ENCODE measurements around the gene TENM4.

Gene TENM4

GRCh38 chr11:79432138-79432537 is 8.7 kb downstream of the TENM4 start:
- no peak for TF ChIP-seq CTCF (IDR thresholded peaks at IDR 0.05)
- DNase-seq = no peak

GRCh38 chr11:79431535-79431934 is 9.3 kb downstream of the TENM4 start:
- Mint-ChIP-seq H3K27me3 (ENCODE audit: low read depth, poor library complexity) (peaks cover 31% of the 10 kb centered on the region), H3K9me3 (no peaks in the 10 kb centered on the region), H3K4me3 (no peak overlapping the region), H3K36me3 (ENCODE audit: low read depth) (peaks cover 8% of the 10 kb centered on the region), H3K4me1 (peaks cover 40% of the 10 kb centered on the region), H3K27ac (no peak overlapping the region)
- TF ChIP-seq CTCF (IDR thresholded peaks at IDR 0.05) = no peak
- no peak for DNase-seq

More at GRCh38 chr11:79432138-79432537, 8.7 kb downstream of the TENM4 start:
- Mint-ChIP-seq H3K4me3 (no peak overlapping the region), H3K9me3 (no peaks in the 10 kb centered on the region), H3K27me3 (ENCODE audit: low read depth, poor library complexity) (peaks cover 36% of the 10 kb centered on the region), H3K4me1 (peaks cover 46% of the 10 kb centered on the region), H3K27ac (no peak overlapping the region), H3K36me3 (ENCODE audit: low read depth) (peaks cover 4% of the 10 kb centered on the region)

GRCh38 chr11:79430280-79430679 is 10.6 kb downstream of the TENM4 start:
- no peak for TF ChIP-seq CTCF (IDR thresholded peaks at IDR 0.05)
- Mint-ChIP-seq H3K4me1 (peaks cover 28% of the 10 kb centered on the region), H3K36me3 (ENCODE audit: low read depth) (peaks cover 19% of the 10 kb centered on the region), H3K27me3 (ENCODE audit: low read depth, poor library complexity) (peaks cover 21% of the 10 kb centered on the region), H3K27ac (no peak overlapping the region), H3K4me3 (no peak overlapping the region), H3K9me3 (no peaks in the 10 kb centered on the region)
- no peak for DNase-seq

GRCh38 chr11:79428406-79428805 is 12.4 kb downstream of the TENM4 start:
- no peak for DNase-seq
- no peak overlapping the region for H3K4me3 Mint-ChIP-seq
- peaks cover 16% of the 10 kb centered on the region for H3K4me1 Mint-ChIP-seq
- TF ChIP-seq CTCF (IDR thresholded peaks at IDR 0.05) = no peak
- H3K36me3 Mint-ChIP-seq (ENCODE audit: low read depth) = peaks cover 22% of the 10 kb centered on the region
- H3K27me3 Mint-ChIP-seq (ENCODE audit: low read depth, poor library complexity) = peaks cover 11% of the 10 kb centered on the region
- H3K9me3 Mint-ChIP-seq = no peaks in the 10 kb centered on the region
- peak overlapping the region; percentile 13 for H3K27ac Mint-ChIP-seq

- no peak overlapping the region for H3K27ac Mint-ChIP-seq
- peaks cover 22% of the 10 kb centered on the region for H3K36me3 Mint-ChIP-seq (ENCODE audit: low read depth)
- H3K9me3 Mint-ChIP-seq = no peaks in the 10 kb centered on the region
- no peak for TF ChIP-seq CTCF (IDR thresholded peaks at IDR 0.05)
- H3K4me1 Mint-ChIP-seq = peaks cover 19% of the 10 kb centered on the region
- H3K4me3 Mint-ChIP-seq = no peak overlapping the region
- no peak for DNase-seq
- peaks cover 8% of the 10 kb centered on the region for H3K27me3 Mint-ChIP-seq (ENCODE audit: low read depth, poor library complexity)
Observed at GRCh38 chr11:79427611-79428327, 13.1 kb downstream of the TENM4 start.

GRCh38 chr11:79427126-79427525 is 13.7 kb downstream of the TENM4 start:
- DNase-seq = no peak
- Mint-ChIP-seq H3K4me3 (no peak overlapping the region), H3K4me1 (peaks cover 25% of the 10 kb centered on the region), H3K27me3 (ENCODE audit: low read depth, poor library complexity) (peaks cover 8% of the 10 kb centered on the region), H3K27ac (no peak overlapping the region), H3K9me3 (no peaks in the 10 kb centered on the region), H3K36me3 (ENCODE audit: low read depth) (peaks cover 22% of the 10 kb centered on the region)
- TF ChIP-seq CTCF (IDR thresholded peaks at IDR 0.05) = no peak

Measured in nephron progenitor cell (in vitro differentiated cells).